HFF-Myc (cell line): ENCODE results near the gene GRM7.

ENCODE experiments used
- DNase-seq: peaks from one replicate; pipeline ENCODE4 v3.0.0-alpha.2; 2011; ENCODE audit warnings: low read depth; ENCODE audit errors: extremely low read depth
- H3K4me3 ChIP-seq: replicated peaks from 2 replicates; pipeline ENCODE4 v1.5.1; 2011; ENCODE audit warnings: low read depth, mild to moderate bottlenecking, control low read depth, low read length
- CTCF ChIP-seq: IDR thresholded peaks from 2 replicates; pipeline ENCODE4 v1.5.1; 2012; ENCODE audit warnings: mild to moderate bottlenecking, low read depth, low read length, control low read depth; ENCODE audit errors: missing control alignments

The GRM7 gene

GRCh38 chr3:7720649-7721297 lies 859.9 kb downstream of the GRM7 start:
- TF ChIP-seq CTCF, result no peak
- H3K4me3 ChIP-seq, result no peak overlapping the region
- no peak for DNase-seq

GRCh38 chr3:7721869-7722268 lies 861.0 kb downstream of the GRM7 start:
- no peak for TF ChIP-seq CTCF
- DNase-seq, result no peak
- H3K4me3 ChIP-seq, result no peak overlapping the region

GRCh38 chr3:7728566-7729519 lies 867.9 kb downstream of the GRM7 start:
- no peak overlapping the region for H3K4me3 ChIP-seq
- no peak for DNase-seq
- no peak for TF ChIP-seq CTCF

- TF ChIP-seq CTCF, result no peak
- no peak for DNase-seq
- no peak overlapping the region for H3K4me3 ChIP-seq
Measured at GRCh38 chr3:7733933-7734332, 873.0 kb downstream of the GRM7 start.

- no peak for DNase-seq
- no peak overlapping the region for H3K4me3 ChIP-seq
- TF ChIP-seq CTCF, result no peak
Measured at GRCh38 chr3:7734456-7734855, 873.5 kb downstream of the GRM7 start.

- no peak for TF ChIP-seq CTCF
- no peak for DNase-seq
- H3K4me3 ChIP-seq, result no peak overlapping the region
Measured at GRCh38 chr3:7737263-7737662, 876.3 kb downstream of the GRM7 start.
